GM18858 (cell line): ENCODE measurements around the gene RAB3GAP2.
"Not testable (repeated sequence)": the region's sequence is repeated elsewhere in the genome, so short reads cannot be mapped to it uniquely, and the experiment has no call there.

Source experiments
- ATAC-seq: cut with Tn5 transposase; IDR thresholded peaks from one replicate; pipeline ENCODE4 v1.9.1; 2021; ENCODE audit not compliant: unreplicated experiment

Gene RAB3GAP2

GRCh38 chr1:220156620-220157146 is 115.6 kb downstream of the RAB3GAP2 start:
- ATAC-seq = no peak

GRCh38 chr1:220153147-220153546 is 119.1 kb downstream of the RAB3GAP2 start:
- no peak for ATAC-seq

GRCh38 chr1:220151454-220151853 is 120.8 kb downstream of the RAB3GAP2 start:
- ATAC-seq = no peak

GRCh38 chr1:220149742-220150141 is 122.5 kb downstream of the RAB3GAP2 start:
- peak; percentile 59 for ATAC-seq

- ATAC-seq = no peak
Measured at GRCh38 chr1:220144051-220144450, 128.2 kb downstream of the RAB3GAP2 start.

GRCh38 chr1:220139966-220140365 is 132.3 kb downstream of the RAB3GAP2 start:
- no peak for ATAC-seq

- ATAC-seq = no peak
Measured at GRCh38 chr1:220137019-220137786, 135.1 kb downstream of the RAB3GAP2 start.

GRCh38 chr1:220135755-220136154 is 136.5 kb downstream of the RAB3GAP2 start:
- no peak for ATAC-seq

- ATAC-seq = no peak
Measured at GRCh38 chr1:220129479-220130210, 142.6 kb downstream of the RAB3GAP2 start.

GRCh38 chr1:220127076-220127475 is 145.2 kb downstream of the RAB3GAP2 start:
- ATAC-seq = no peak

- no peak for ATAC-seq
Measured at GRCh38 chr1:220124542-220124941, 147.7 kb downstream of the RAB3GAP2 start.

- no peak for ATAC-seq
Measured at GRCh38 chr1:220123889-220124288, 148.4 kb downstream of the RAB3GAP2 start.

- ATAC-seq = no peak
Measured at GRCh38 chr1:220123066-220123465, 149.2 kb downstream of the RAB3GAP2 start.

GRCh38 chr1:220121791-220122530 is 150.3 kb downstream of the RAB3GAP2 start:
- no peak for ATAC-seq

GRCh38 chr1:220119043-220119512 is 153.2 kb downstream of the RAB3GAP2 start:
- no peak for ATAC-seq

- ATAC-seq = no peak
Measured at GRCh38 chr1:220113136-220113695, 159.0 kb downstream of the RAB3GAP2 start.

- ATAC-seq = not testable (repeated sequence)
Measured at GRCh38 chr1:220112600-220112999, 159.7 kb downstream of the RAB3GAP2 start.

GRCh38 chr1:220110473-220110872 is 161.8 kb downstream of the RAB3GAP2 start:
- not testable (repeated sequence) for ATAC-seq

GRCh38 chr1:220099826-220100225 is 172.4 kb downstream of the RAB3GAP2 start:
- no peak for ATAC-seq
